ENCODE measurements around the gene ARMH4. TPM values are rescaled to one million over a fixed set of nuclear protein-coding genes. Genes with fewer than 3 reads are reported as not detected.

The ARMH4 gene
- total RNA-seq, result 10 to 100 TPM in 1 of 4 donors, 1 to 10 TPM in 3; 4.6 to 11.8 (median 6.8) TPM

- no peaks in the 10 kb centered on the region for H3K9me3 ChIP-seq
- peak; percentile 96 for ATAC-seq
- H3K27ac ChIP-seq, result peak within 1 kb of the TSS in 3 of 4 donors; percentile 81 to 85 (median 84)
- H3K4me3 ChIP-seq, result peak within 1 kb of the TSS; percentile 63 to 83
- no peaks in the 10 kb centered on the region for H3K36me3 ChIP-seq
- TF ChIP-seq POLR2A (IDR thresholded peaks at IDR 0.05), result peak in 1 of 2 donors; percentile 67
- peak; percentile 33 for TF ChIP-seq POLR2AphosphoS5 (IDR thresholded peaks at IDR 0.05)
- TF ChIP-seq CTCF (IDR thresholded peaks at IDR 0.05), result peak in 3 of 4 experiments; percentile 30 to 40 (median 32)
- no peak for TF ChIP-seq EP300 (IDR thresholded peaks at IDR 0.05)
- H3K4me1 ChIP-seq, result peaks cover 0 to 15% (median 0%) of the 10 kb centered on the region in 3 donors
- no peaks in the 10 kb centered on the region for H3K27me3 ChIP-seq
- 0 to 1% methylated on average over 1 to 22 of the region's 70 CpGs for WGBS, 2 donors (ENCODE audit: low coverage in 1 of 2)
These were observed at the start of gene ARMH4 for GRCh38 chr14:58152014-58152857. Gene ARMH4 (minus strand): TSS chr14:58152213. CDS start chr14:58139358, 12,855 bp downstream.

GRCh38 chr14:58200846-58201245 lies 48.8 kb upstream of the ARMH4 start:
- Histone ChIP-seq H3K4me1 (peaks cover 0 to 33% (median 11%) of the 10 kb centered on the region in 3 donors), H3K4me3 (peak overlapping the region; percentile 89 to 92), H3K36me3 (peaks cover 0 to 31% of the 10 kb centered on the region in 2 donors), H3K9me3 (no peaks in the 10 kb centered on the region), H3K27ac (peak overlapping the region; percentile 85 to 97 (median 92)), H3K27me3 (no peaks in the 10 kb centered on the region)
- ATAC-seq, result no peak
- TF ChIP-seq EP300 (IDR thresholded peaks at IDR 0.05) (no peak), POLR2A (IDR thresholded peaks at IDR 0.05) (no peak), POLR2AphosphoS5 (IDR thresholded peaks at IDR 0.05) (no peak), CTCF (IDR thresholded peaks at IDR 0.05) (no peak)
- WGBS, 2 donors (ENCODE audit: low coverage in 1 of 2), result 0% methylated on average over 2 of the region's 2 CpGs

- H3K27me3 ChIP-seq, result no peaks in the 10 kb centered on the region
- peaks cover 0 to 27% of the 10 kb centered on the region in 2 donors for H3K36me3 ChIP-seq
- H3K4me1 ChIP-seq, result peaks cover 0 to 33% (median 11%) of the 10 kb centered on the region in 3 donors
- peak overlapping the region; percentile 85 to 97 (median 92) for H3K27ac ChIP-seq
- WGBS, 2 donors (ENCODE audit: low coverage in 1 of 2), result 0% methylated on average over 2 to 11 of the region's 11 CpGs
- TF ChIP-seq CTCF (IDR thresholded peaks at IDR 0.05), result no peak
- no peaks in the 10 kb centered on the region for H3K9me3 ChIP-seq
- no peak for ATAC-seq
- peak overlapping the region; percentile 89 to 92 for H3K4me3 ChIP-seq
These were observed 48.4 kb upstream of the ARMH4 start for GRCh38 chr14:58200480-58200841.

GRCh38 chr14:58199726-58200479 lies 47.9 kb upstream of the ARMH4 start, which contains the start of gene ACTR10:
Gene ACTR10 (plus strand): TSS chr14:58200149. CDS start chr14:58200218, 69 bp downstream.
- WGBS, 2 donors (ENCODE audit: low coverage in 1 of 2), result 0% methylated on average over 2 to 5 of the region's 78 CpGs
- TF ChIP-seq CTCF (IDR thresholded peaks at IDR 0.05) (peak in 1 of 4 experiments; percentile 20), EP300 (IDR thresholded peaks at IDR 0.05) (no peak), POLR2A (IDR thresholded peaks at IDR 0.05) (peak; percentile 43 to 62), POLR2AphosphoS5 (IDR thresholded peaks at IDR 0.05) (peak; percentile 79)
- H3K4me3 ChIP-seq, result peak within 1 kb of the TSS; percentile 89 to 92
- peak; percentile 96 for ATAC-seq
- peak within 1 kb of the TSS; percentile 85 to 97 (median 92) for H3K27ac ChIP-seq
- H3K9me3 ChIP-seq, result no peaks in the 10 kb centered on the region
- H3K4me1 ChIP-seq, result peaks cover 0 to 33% (median 11%) of the 10 kb centered on the region in 3 donors
- H3K36me3 ChIP-seq, result peaks cover 0 to 21% of the 10 kb centered on the region in 2 donors
- no peaks in the 10 kb centered on the region for H3K27me3 ChIP-seq

All from gastroesophageal sphincter (tissue), 4 donors.